Activated CD8-positive, alpha-beta memory T cell treated with anti-CD3 and anti-CD28 coated beads, Interleukin-2, amount 50 U/mL, for 48 hours (primary cell): ENCODE measurements around the gene CTNNBL1.

Experiments
- DNase-seq: peaks from one replicate; pipeline ENCODE4 v3.0.0-alpha.2; 2020

The CTNNBL1 gene

DNA sequence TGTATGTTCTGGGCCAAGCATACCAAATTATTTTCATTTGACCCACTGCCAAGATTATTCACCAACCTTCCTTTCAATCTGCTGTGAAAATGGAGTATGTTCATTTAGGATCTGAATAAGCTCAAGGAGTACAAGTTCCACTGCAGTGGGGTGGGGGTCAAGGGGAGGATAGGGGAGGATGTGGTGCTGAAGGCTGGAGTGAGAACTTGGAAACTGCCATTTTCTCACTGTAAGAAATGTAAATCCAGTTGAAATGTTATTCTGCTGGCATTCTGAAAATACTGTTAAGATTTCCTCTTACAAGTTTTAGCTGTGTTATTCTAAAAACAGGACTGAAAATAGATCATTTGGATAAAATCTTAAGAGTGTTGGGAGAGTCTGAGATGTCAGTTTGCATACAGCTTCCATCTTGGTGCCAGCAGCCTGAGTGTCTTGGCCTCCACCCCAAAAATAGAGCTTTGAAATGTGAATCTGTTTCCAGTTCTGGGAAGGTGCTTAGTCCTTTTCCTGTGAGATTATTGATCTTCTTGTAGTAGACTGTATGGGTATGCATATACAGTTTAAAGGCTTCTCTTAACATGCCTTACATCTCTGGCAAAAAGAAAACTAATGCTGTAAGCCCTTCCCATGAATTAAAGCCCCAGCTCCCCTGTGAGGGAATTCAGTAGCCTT is 84.3 kb downstream of the CTNNBL1 start:
- DNase-seq, result no peak

GRCh38 chr20:37781626-37782025 is 87.8 kb downstream of the CTNNBL1 start:
- no peak for DNase-seq

DNA sequence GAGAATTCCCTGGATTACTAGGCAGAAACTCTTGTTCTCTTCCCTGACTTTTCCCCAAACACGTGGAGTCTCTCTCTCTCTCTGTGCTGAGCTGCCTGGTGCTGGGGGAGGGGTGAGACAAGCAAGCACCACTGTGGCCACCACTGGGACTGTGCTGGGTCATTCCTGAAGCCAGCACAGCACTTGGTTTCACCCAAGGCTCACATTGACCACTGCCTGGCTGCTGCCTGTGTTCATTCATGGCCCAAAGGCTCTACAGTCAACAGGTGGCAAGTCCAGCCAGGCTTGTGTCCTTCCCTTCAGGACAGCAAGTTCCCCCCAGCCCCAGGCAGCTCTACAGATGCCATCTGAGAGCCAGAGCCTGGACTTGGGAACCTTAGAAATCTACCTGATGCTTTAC is 92.2 kb downstream of the CTNNBL1 start:
- no peak for DNase-seq

- no peak for DNase-seq
Observed at GRCh38 chr20:37789408-37789807, 95.6 kb downstream of the CTNNBL1 start.

DNA sequence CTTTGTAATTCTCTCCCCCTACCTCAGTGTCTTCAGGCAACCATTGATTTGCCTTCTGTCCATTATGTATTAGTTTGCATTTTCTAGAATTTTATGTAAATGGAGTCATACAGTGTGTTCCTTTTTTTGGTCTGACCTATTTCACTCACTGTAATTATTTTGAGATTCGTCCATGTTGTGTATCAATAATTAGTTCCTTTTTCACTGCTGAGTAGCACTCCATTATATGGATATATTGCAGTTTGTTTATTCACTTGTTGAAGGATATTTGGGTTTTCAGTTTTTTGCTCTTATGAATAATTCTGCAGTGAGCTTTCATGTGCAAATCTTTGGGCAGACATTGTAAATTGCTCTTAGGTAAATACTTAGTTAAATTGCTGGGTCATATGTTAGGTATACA is 97.1 kb downstream of the CTNNBL1 start:
- DNase-seq, result no peak

DNA sequence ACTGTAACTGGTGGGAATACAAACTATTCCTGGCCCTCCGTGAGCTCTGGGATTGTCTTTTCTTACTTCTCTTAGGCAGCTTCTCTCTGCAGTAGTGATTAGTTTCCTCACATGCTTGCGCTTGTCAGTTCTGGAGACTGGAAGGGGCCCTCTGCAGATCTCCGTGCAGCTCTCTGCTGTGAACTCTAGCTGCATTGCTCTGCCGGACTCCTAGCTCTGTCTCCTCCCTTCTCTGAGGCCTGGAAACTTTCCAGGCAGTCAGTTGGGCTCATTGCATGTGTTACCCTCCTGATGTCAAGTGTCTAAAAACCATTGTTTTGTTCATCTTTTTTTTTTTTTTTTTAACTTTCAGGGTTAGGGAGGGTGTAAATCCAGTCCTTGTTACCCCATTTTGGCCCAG is 102.3 kb downstream of the CTNNBL1 start:
- DNase-seq, result no peak

- no peak for DNase-seq
Observed at GRCh38 chr20:37796733-37797132, 102.9 kb downstream of the CTNNBL1 start.

- no peak for DNase-seq
Observed at GRCh38 chr20:37797669-37798175, 103.9 kb downstream of the CTNNBL1 start.

GRCh38 chr20:37798312-37798711 is 104.5 kb downstream of the CTNNBL1 start:
- no peak for DNase-seq

DNA sequence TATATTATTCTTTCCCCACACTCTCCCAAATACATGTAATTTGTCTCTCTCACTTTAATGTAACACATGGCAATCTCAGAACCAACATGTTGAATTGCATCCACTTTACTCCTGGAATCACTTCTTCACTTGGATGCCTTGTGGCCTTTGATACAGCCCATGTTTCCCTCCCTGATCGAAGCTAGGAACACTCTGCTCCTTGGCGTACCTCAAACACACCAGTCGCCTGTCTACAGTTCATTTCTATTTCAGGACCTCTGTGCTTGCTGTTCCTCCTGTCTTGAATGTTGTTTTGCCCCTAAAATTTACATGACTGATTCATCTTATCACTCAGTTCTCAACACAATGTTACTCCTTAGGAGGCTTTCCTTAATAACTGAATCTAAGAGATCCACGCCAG is 106.8 kb downstream of the CTNNBL1 start:
- DNase-seq, result no peak

DNA sequence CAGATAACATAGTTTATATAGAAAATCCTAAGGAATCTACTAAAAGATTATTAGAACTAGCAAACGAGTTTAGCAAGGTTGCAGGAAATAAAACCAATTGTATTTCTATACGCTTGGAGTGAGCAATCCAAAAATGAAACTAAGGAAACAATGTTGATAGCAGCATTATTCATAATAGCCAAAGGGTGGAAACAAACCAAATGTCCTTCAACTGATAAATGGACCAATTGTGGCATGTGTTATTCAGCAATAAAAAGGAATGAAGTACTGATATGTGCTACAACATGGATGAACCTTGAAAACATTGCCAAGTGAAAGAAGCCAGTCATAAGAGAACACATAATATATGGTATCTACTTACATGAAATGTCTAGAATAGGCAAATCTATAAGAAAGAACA is 108.1 kb downstream of the CTNNBL1 start:
- no peak for DNase-seq

- DNase-seq, result no peak
Observed at GRCh38 chr20:37803438-37804307, 109.8 kb downstream of the CTNNBL1 start.

DNA sequence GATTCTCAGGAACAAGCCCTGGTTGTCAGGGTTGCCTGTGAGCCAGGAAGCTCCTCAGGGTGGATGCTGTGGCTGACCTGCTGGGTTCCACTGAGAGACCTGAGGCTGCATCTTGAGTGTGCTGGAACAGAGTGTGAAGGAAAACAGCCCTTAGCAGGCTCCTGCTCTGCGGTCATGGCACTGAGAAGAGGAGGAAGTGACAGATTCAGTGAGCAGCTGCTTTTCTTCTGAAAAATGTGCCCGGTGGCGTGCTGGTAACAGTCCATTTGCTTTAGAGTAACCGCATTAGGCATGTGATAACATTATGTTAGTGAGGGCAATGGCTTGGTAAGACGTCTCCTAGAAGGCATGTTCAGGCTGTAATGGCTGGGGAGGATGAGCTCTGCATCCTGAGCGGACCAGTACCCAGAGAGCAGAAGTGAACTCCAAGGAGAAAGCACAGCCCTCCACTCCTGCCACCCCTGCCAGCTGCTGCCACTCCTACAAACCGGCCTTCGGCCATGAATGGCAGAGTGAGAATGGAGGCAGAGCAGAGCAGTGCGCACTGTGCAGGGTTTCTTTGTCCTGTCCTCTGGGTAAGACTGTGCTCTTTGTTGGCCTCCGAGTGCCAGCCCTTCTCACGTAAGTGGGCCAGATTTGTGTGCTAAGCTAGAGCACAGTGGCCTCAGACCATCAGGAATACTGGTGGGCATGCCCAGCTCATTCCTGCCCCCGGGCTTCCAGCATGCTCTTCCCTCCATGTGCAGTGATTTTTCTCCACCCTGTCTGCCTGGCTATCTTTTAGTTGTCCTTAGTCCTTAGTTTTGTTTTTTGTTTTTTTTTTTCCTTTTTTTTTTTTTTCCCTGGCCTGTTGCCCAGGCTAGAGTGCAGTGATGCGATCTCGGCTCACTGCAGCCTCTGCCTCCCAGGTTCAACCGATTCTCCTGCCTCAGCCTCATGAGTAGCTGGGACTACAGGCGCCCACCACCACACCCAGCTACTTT is 111.0 kb downstream of the CTNNBL1 start:
- no peak for DNase-seq

DNA sequence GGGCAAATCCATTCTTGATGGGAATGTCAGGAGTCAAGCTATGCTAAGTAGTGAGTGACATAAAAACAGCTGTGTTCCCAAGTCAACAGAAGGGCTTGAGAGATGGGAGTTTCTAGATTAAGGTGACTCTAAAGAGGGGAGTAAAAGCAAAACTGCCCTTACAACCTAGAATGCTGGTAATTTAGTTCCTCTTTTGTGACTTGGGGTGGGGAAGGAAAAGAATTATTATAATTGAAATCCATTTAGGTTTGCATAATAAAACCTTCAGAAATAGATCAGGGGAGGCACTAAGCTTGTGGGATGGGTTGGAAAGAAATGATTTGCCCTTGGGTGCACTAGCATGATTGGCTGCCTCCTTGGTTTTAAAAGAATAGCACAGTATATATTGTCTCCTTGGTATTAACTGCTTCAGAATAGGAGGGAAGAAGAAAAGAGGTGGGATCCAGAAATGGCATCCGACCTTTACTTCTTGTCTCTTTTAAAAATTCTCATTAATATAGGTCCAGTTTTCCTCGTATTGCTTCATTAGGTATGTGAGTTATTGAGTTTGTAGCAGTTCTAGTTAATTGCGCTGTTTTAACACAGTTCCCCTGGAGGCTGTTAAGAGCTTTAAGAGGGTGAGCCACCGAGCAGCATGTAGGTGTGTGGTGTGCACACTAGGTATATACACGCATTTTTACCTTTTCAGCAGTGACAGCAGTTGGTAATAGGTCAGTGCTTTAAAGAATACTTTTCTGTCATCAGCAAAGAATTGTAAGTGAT is 113.8 kb downstream of the CTNNBL1 start:
- DNase-seq, result no peak

- DNase-seq, result no peak
Observed at GRCh38 chr20:37808233-37809070, 114.6 kb downstream of the CTNNBL1 start.

DNA sequence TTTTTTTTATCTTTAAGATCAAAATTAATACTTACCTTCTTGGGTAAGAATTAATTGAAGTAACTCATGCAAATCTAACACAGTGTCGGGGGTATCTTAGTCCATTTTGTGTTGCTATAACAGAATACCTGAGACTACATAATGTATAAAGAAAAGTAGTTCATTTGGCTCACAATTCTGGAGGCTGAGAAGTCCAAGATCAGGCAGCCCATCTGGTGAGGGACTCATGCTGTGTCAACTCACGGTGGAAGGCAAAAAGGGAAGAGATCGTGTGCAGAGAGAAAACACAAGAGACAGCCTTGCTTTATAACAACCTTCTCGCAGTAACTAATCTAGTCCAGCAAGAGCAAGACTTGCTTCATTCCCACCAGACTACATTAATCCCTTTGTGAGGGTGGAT is 116.2 kb downstream of the CTNNBL1 start:
- DNase-seq, result no peak

DNA sequence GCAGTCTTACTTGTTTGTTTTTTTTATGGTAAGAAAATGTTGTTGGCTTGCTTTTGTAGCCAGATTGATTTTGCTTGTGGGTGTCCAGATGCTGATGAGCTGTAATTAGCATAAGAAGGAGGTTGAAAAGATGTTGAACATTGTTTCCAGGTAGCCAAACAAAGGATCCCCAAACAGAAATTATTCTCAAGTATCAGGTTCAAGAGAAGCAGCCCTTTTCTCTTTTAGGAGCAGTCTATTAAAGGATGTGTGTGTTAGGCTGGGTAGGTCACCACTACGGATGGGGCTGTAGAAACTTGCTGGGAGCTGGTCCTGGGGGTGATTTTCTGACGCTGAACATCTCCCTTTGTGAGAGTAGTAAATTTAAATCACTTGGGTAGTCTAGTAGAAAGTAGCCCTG is 122.2 kb downstream of the CTNNBL1 start:
- DNase-seq, result no peak

DNA sequence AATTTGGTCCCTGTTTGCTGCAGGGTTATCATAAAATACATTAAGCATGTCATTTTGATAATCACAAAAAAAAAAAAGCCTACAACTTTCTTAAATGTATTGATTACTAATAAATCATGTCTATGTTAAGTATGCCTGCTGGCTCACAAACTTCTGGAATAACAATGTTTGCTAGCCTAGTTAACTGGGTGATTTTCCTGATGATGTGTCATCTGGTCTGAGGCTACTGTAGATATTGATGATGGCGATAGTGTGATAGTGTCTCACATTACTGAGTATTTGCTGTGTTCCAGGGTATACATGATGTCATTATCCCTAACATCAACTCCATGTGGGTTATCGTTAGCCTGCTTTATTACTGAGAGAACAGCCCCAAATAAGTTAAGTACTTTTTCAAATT is 122.9 kb downstream of the CTNNBL1 start:
- no peak for DNase-seq

- no peak for DNase-seq
Observed at GRCh38 chr20:37821696-37822095, 127.9 kb downstream of the CTNNBL1 start.

DNA sequence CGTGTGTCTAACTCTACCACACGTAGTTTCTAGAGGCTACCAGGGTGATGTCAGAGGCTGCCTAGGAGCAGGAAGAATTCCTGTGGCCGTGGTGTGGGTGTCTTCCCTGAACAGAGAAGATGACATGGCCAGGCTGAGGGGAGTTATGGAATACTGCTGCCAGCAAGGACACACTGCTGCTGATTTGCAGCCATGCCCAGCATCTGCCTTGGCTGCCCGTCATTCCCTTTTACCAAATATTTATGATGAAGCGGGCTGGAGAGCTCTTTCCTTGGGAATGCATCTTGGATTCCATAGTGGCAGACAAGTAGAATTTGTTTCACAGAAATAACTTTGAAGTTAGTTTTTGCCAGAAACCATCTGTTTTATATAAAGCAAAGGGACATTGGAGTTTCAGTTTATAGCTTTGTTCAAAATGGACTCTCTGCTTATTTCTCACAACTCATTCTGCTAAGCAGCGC is 128.3 kb downstream of the CTNNBL1 start:
- DNase-seq, result no peak
